NT2/D1 (cell line): Measurements from ENCODE around the gene SETD5.

Experiments
- DNase-seq: peaks from one replicate; pipeline ENCODE4 v3.0.0-alpha.2; 2011; ENCODE audit warnings: low read depth, low spot score
- H3K27me3 ChIP-seq: 2 replicates; pipeline ENCODE4 v1.6.0; 2011; ENCODE audit warnings: mild to moderate bottlenecking; ENCODE audit not compliant: insufficient read length, insufficient read depth
- H3K36me3 ChIP-seq: 2 replicates; pipeline ENCODE4 v1.6.1; 2011; ENCODE audit warnings: mild to moderate bottlenecking, low read length, mixed read lengths; ENCODE audit not compliant: insufficient read depth, insufficient read length
- H3K4me1 ChIP-seq: 2 replicates; pipeline ENCODE4 v1.5.1; 2011; ENCODE audit not compliant: insufficient read depth, insufficient read length
- H3K4me3 ChIP-seq: 2 replicates; pipeline ENCODE4 v1.5.1; 2011; ENCODE audit warnings: low read depth; ENCODE audit not compliant: insufficient read length
- H3K9ac ChIP-seq: 2 replicates; pipeline ENCODE4 v1.6.0; 2011; ENCODE audit warnings: low read depth; ENCODE audit not compliant: insufficient read length
- H3K9me3 ChIP-seq: 2 replicates; pipeline ENCODE4 v1.5.1; 2011; ENCODE audit warnings: mild to moderate bottlenecking, low read length; ENCODE audit not compliant: insufficient read depth
- SUZ12 ChIP-seq: IDR thresholded peaks from 2 replicates; pipeline ENCODE4 v1.6.1; 2011; ENCODE audit not compliant: insufficient read length, insufficient read depth; ENCODE audit errors: extremely low read depth
- YY1 ChIP-seq: IDR thresholded peaks from 2 replicates; pipeline ENCODE4 v1.6.1; 2011; ENCODE audit not compliant: insufficient read length, insufficient read depth
- ZNF274 ChIP-seq: IDR thresholded peaks from 2 replicates; pipeline ENCODE4 v1.6.1; 2011; ENCODE audit warnings: mild to moderate bottlenecking, low read depth, low read length

SETD5 gene

DNA sequence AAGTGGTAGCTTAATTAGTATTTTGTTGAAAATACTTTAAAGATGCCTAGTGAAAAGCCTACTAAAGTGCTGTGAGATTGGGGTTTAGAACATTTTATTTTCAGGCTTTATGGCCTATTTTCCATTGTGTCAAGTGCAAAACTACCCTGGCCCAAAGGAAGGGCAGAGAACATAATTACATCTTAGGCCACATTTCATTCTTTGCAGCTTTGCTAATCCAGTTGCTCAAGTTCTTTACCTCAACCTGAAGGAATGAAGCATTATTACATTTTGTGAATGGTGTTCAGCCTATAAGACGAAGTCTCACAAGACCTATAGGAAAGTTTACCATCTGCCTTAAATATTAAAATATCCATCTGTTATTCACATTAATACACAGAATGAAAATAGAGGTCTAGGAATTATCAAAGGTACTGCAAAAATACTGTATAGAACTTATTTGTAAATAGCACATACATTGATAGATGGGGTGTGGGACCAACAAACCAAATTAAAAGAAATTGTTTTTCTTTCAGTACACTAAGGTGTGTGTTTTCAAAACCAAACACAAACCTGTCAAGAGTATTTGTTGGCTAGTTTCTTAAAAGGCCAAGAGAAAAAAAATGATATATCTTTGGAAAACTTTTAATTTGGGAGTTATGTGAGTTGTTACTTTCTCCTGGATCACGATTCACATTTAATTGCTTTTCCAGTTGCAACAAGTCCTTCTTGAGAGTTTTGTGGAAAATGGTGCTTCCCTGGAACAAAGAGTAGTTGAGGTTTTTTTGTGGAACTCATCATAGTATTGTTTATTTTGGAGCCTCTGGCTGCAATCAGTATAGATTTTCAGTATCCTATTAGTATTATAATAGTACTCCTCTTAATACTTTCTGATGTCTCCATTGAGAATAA, 12.0 kb upstream of the SETD5 start:
- peaks cover 75% of the 10 kb centered on the region for H3K36me3 ChIP-seq
- no peak for DNase-seq
- no peaks in the 10 kb centered on the region for H3K9me3 ChIP-seq
- H3K27me3 ChIP-seq: no peaks in the 10 kb centered on the region
- H3K4me3 ChIP-seq: no peak overlapping the region
- H3K9ac ChIP-seq: no peak overlapping the region
- H3K4me1 ChIP-seq: no peaks in the 10 kb centered on the region
- TF ChIP-seq ZNF274: no peak
- TF ChIP-seq YY1: no peak
- no peak for TF ChIP-seq SUZ12

DNA sequence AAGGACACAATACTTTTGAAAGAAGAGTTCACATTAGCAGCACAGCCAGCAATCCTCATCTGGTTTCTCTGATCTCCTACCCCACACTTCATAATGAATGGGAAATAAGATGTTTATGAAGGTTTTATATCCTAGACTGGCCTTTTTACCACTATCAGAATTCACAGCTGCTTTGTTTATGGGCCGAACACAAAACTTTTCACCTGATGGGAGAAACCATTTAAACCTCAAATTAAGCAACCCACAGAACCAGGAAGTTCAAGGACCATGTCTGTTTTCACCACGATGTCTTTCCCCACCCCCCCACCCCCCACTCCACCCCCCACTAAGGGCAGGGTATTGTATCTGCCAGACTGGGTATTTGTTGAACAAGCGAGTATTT, 11.3 kb upstream of the SETD5 start:
- H3K27me3 ChIP-seq: no peaks in the 10 kb centered on the region
- peaks cover 75% of the 10 kb centered on the region for H3K36me3 ChIP-seq
- H3K4me3 ChIP-seq: no peak overlapping the region
- no peaks in the 10 kb centered on the region for H3K9me3 ChIP-seq
- TF ChIP-seq YY1 (no peak), SUZ12 (no peak), ZNF274 (no peak)
- DNase-seq: no peak
- H3K9ac ChIP-seq: no peak overlapping the region
- H3K4me1 ChIP-seq: no peaks in the 10 kb centered on the region

DNA sequence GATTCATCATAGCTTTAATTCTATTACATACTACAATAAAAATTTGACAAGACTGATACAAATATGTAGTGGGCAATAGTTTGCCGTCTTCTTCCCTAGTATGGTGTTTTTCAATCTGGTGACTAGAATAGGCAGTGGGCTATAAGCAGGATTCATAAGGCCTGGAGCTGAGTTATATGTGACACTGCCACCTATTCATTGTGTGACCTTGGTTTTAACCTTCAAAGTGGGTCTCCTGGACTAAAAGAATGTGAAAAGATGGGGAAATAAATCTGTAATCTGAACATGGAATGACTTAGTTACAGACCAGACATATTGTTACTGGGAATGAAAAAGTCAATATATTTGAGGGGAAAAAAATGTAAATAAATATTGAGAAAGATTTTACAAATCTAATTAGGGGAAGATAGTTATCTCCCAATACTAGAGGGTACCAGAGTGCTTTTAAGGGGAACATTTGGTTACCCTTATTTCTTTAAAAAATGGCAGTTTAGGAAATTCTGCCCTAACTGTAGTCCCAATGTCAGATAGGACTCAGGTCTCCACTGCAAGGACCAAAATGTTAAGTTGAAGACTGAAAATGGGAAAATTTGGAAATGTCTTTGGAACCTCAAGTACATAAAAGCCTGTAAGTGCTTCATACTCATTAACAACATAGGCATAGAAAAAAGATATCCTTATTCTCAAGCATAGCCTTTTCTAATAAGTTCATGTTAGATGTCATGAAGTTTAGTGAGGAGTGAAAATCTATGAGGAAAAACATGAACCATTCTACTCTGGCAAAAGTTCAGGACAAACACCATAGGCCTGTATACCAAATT, 10.7 kb upstream of the SETD5 start:
- Histone ChIP-seq H3K9me3 (no peaks in the 10 kb centered on the region), H3K4me1 (no peaks in the 10 kb centered on the region), H3K9ac (no peak overlapping the region), H3K4me3 (no peak overlapping the region), H3K36me3 (peaks cover 79% of the 10 kb centered on the region), H3K27me3 (no peaks in the 10 kb centered on the region)
- no peak for DNase-seq
- no peak for TF ChIP-seq ZNF274
- TF ChIP-seq SUZ12: no peak
- no peak for TF ChIP-seq YY1

DNA sequence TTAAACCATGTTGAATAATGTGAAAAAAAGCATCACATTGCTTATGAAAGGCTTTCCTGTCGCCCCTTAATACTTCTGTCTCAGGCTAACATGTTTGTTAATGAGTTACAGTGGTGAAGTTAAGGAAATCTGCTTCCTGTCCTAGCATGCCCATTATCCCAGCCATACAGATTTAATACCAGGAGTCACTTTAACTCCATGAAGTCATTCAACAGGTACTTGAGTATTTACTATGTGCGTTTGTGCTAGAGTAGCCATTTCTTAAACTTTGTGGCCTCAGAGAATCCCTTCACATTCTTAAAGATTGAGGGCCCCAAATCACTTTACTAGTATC, 10.1 kb upstream of the SETD5 start:
- TF ChIP-seq YY1 (no peak), SUZ12 (no peak), ZNF274 (no peak)
- no peaks in the 10 kb centered on the region for H3K27me3 ChIP-seq
- DNase-seq: no peak
- H3K9me3 ChIP-seq: no peaks in the 10 kb centered on the region
- H3K4me1 ChIP-seq: no peaks in the 10 kb centered on the region
- peaks cover 85% of the 10 kb centered on the region for H3K36me3 ChIP-seq
- H3K9ac ChIP-seq: no peak overlapping the region
- H3K4me3 ChIP-seq: no peak overlapping the region

DNA sequence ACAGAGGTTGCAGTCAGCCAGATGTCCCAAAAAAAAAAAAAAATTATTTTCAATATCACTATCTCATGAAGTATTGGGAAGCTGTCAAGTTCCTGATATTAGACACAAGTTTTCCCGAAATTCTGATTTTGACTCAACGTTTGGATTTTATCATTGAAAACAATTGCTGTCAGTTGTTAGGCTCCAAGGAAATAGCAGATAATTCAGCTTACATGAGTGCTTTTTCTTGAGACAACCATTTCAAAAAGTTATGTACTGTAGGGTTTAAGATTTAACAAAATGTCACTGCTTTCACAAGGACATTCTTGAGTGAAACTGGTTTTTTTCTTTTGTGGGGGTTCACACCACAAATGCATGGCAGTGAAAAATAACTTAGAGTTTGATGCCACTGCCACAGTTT, 9.3 kb upstream of the SETD5 start:
- Histone ChIP-seq H3K4me3 (no peak overlapping the region), H3K9me3 (no peaks in the 10 kb centered on the region), H3K27me3 (no peaks in the 10 kb centered on the region), H3K4me1 (no peaks in the 10 kb centered on the region), H3K36me3 (peaks cover 86% of the 10 kb centered on the region), H3K9ac (no peak overlapping the region)
- no peak for DNase-seq
- TF ChIP-seq ZNF274: no peak
- no peak for TF ChIP-seq SUZ12
- TF ChIP-seq YY1: no peak

DNA sequence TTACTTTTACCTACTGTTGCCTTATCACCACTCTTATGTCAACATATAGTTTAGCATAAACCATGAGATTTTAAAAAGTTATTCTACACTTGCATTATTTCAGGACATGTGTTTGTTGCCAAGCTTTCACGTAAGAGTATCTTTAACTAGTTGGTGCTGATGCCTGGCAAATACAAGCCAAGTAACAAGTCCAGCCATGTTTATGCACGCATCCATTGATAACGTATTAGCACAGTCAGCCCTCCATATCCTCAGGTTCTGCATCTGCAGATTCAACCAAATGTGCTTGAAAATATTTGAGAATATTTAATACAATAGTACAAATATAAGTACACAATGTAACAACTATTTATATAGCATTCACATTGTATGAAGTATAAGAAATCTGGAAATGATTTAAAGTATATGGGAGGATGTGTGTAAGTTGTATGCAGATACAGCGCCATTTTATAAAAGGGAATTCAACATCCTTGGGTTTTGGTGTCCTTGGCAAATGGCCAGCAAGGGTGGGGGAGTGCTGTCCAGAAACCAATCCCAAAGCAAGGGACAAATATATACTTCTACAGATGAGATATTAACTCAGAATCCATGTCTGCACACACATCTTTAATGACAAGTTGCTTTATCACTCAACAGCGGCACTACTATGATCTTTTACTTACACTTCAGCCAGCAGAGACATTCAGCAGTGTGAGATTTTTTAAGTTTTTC, 8.7 kb upstream of the SETD5 start:
- no peak overlapping the region for H3K9ac ChIP-seq
- no peaks in the 10 kb centered on the region for H3K27me3 ChIP-seq
- peaks cover 91% of the 10 kb centered on the region for H3K36me3 ChIP-seq
- H3K4me1 ChIP-seq: no peaks in the 10 kb centered on the region
- H3K4me3 ChIP-seq: no peak overlapping the region
- no peak for DNase-seq
- TF ChIP-seq ZNF274 (no peak), YY1 (no peak), SUZ12 (no peak)
- H3K9me3 ChIP-seq: no peaks in the 10 kb centered on the region

DNA sequence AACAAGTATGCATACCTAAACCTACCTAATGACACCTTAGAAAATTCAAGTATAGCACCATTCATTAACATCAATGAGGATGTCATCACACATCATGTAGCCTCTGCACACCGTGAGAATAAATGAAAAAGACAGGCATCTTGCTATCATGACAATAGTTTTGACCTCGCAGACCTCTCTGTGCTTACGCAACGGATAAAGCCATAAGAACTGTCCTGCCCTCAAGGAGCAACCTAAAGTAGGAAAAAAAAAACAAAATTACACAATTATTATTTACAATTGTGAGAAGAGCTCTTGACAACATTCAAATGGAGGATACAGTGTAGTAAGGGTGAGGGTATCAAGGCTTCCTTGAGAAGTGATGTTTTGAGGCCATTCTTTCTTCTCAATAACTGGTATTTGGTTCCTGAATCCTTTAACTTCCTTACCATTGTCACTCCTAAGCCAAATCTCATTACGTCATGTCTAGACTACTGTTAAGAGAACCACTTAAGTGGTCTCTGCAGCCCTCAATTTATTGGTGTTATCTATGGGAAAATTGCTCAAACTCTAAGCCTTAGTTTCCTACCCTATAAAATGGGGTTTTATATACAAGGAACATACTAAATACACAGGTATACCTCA, 7.0 kb upstream of the SETD5 start:
- Histone ChIP-seq H3K9ac (no peak overlapping the region), H3K4me1 (no peaks in the 10 kb centered on the region), H3K27me3 (no peaks in the 10 kb centered on the region), H3K9me3 (no peaks in the 10 kb centered on the region), H3K4me3 (no peak overlapping the region), H3K36me3 (peaks cover 95% of the 10 kb centered on the region)
- TF ChIP-seq SUZ12 (no peak), ZNF274 (no peak), YY1 (no peak)
- DNase-seq: no peak
